Stomach (tissue), 9 donors: Measurements from ENCODE around the gene IRF4. TPM values are rescaled to one million over a fixed set of nuclear protein-coding genes. Genes with fewer than 3 reads are reported as not detected.

Experiments
- DNase-seq, 2 donors: peaks; one replicate each; pipeline versions ENCODE4 v3.0.0 to v3.0.0-alpha.2; 2013 to 2019
- H3K27ac ChIP-seq, 5 donors: fragments of 200-600 bp in 4 of 5; sonication (generic) in 4 of 5; one replicate each; pipeline ENCODE4 v1.5.1; 2013 to 2019; ENCODE audit warnings: mild to moderate bottlenecking in 1 of 5, moderate library complexity in 1 of 5
- H3K27me3 ChIP-seq, 3 donors: fragments of 200-600 bp; sonication (generic); one replicate each; pipeline ENCODE4 v1.5.1; 2017 to 2019; ENCODE audit warnings: mixed run types in 1 of 3
- H3K36me3 ChIP-seq, 4 donors: fragments of 200-600 bp; sonication (generic); 1 replicate in 3 of 4; 2 replicates in 1 of 4; pipeline ENCODE4 v1.5.1; 2016 to 2019
- H3K4me1 ChIP-seq, 4 donors: fragments of 200-600 bp; sonication (generic); one replicate each; pipeline ENCODE4 v1.5.1; 2016 to 2019
- H3K4me3 ChIP-seq, 4 donors: fragments of 200-600 bp; sonication (generic) in 3 of 4; one replicate each; pipeline ENCODE4 v1.5.1; 2016 to 2019; ENCODE audit warnings: mild to moderate bottlenecking in 1 of 4
- H3K9me3 ChIP-seq, 4 donors: fragments of 200-600 bp; sonication (generic); one replicate each; pipeline ENCODE4 v1.5.1; 2016 to 2019
- CTCF ChIP-seq, 7 experiments: fragments of 450-650 bp in 4 of 7; fragments of 200-600 bp in 3 of 7; sonication (generic) in 3 of 7; IDR thresholded peaks; one replicate each; pipeline ENCODE4 v1.5.1; 2016 to 2019; ENCODE audit warnings: antibody characterized with exemption in 7 of 7, control low read depth in 2 of 7, mild to moderate bottlenecking in 1 of 7
- EP300 ChIP-seq: sonication (generic); formaldehyde crosslinking; IDR thresholded peaks from one replicate; pipeline ENCODE4 v1.6.1; 2017; ENCODE audit warnings: antibody characterized with exemption
- POLR2A ChIP-seq, 4 donors: fragments of 450-650 bp; IDR thresholded peaks; one replicate each; pipeline ENCODE4 v1.6.1; 2016; ENCODE audit warnings: antibody characterized with exemption in 4 of 4, control low read depth in 2 of 4, mild to moderate bottlenecking in 1 of 4, moderate library complexity in 1 of 4
- POLR2AphosphoS5 ChIP-seq, 3 donors: sonication (generic); formaldehyde crosslinking; IDR thresholded peaks; one replicate each; pipeline ENCODE4 v1.6.1; 2016; ENCODE audit warnings: antibody characterized with exemption in 3 of 3
- WGBS, 5 donors: extraction: QIAGEN DNeasy Blood & Tissue Kit in 3 of 5; methylation state at CpG; one replicate each; pipeline versions ENCODE4 v1.1.5 to v1.1.7; 2013 to 2018; 5-methylcytosine and 5-hydroxymethylcytosine counted together
- intact Hi-C: fragments of 100-400 bp; cut with DNase I; formaldehyde crosslinking; loops from one replicate; pipeline ENCODE4 v1.15.1; 2023; ENCODE audit warnings: low total_unique reads
- polyA plus RNA-seq, 3 donors: library from polyadenylated mRNA; stranded (reverse); fragments of 200-250 nt; gene quantifications; one replicate each; pipeline ENCODE4 v1.2.3, GENCODE V29; 2013
- total RNA-seq, 5 donors: library from RNA; depleted of rRNA; stranded (reverse); fragments of >200 nt; gene quantifications; one replicate each; pipeline versions ENCODE4 v1.1.0 to v1.2.3, GENCODE V29; 2014 to 2016
- donor health status: healthy with polysubstance abuse.
- donor health status: Bipolar disorder and iron deficiency.
- donor health status: healthy.

The IRF4 gene
- total and polyA plus RNA-seq, 8 donors = 0.48 to 7.0 (median 2.6) TPM; not detected in 1

DNA sequence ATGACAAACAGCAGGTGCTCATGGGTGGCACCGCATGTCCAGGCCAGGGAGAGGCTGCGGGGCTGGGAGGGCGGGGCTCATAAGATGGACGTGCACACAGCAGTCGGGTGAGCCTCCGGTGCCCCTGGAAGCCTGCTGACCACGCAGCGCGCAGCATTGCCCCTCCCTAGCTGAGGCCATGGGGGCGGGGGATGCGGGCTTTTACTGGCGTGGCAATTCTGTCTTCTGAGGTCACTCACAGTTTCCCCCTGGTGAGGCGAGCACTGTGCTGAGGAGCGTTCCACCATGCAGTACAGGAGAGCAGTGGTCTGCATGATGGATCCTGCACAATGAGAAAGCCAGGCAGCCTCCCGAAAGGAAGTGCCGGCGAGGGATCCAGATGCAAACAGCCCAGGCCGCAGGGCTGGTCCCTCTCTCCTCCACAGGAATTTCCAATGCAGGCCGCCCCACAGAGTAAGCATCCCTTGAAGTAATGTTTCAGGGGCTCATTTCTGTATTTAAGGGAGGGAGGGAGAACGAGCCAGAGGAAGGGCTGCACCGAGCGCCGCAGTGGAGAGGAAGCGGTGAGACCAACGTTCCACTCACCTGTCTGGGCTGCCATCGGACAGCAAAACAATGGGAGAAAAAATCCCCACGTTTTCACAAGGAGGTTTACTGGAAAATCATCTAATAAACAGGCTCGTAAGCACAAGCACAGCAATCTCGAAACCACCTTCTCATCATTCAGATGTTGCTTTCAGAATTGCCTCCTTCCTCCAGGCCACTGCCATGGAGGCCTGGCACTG is 56.0 kb downstream of the IRF4 start:
- peak overlapping the region in 2 of 4 donors; percentile 11 to 18 for H3K4me3 ChIP-seq
- intact Hi-C loops = no loop called here
- TF ChIP-seq CTCF (IDR thresholded peaks at IDR 0.05) (no peak), POLR2AphosphoS5 (IDR thresholded peaks at IDR 0.05) (no peak), POLR2A (IDR thresholded peaks at IDR 0.05) (no peak), EP300 (no peak)
- no peaks in the 10 kb centered on the region for H3K9me3 ChIP-seq
- H3K27me3 ChIP-seq = peaks cover 0 to 44% (median 7%) of the 10 kb centered on the region in 3 donors
- no peaks in the 10 kb centered on the region for H3K4me1 ChIP-seq
- H3K27ac ChIP-seq = no peak overlapping the region
- H3K36me3 ChIP-seq = no peaks in the 10 kb centered on the region
- DNase-seq = no peak
- 66 to 78% (median 77%) methylated on average over 20 to 29 of the region's 29 CpGs for WGBS, 5 donors

- Histone ChIP-seq H3K36me3 (no peaks in the 10 kb centered on the region), H3K27me3 (peaks cover 0 to 40% (median 7%) of the 10 kb centered on the region in 3 donors), H3K27ac (no peak overlapping the region), H3K9me3 (no peaks in the 10 kb centered on the region), H3K4me3 (no peak overlapping the region), H3K4me1 (peaks cover 0 to 5% (median 0%) of the 10 kb centered on the region in 4 donors)
- TF ChIP-seq CTCF (IDR thresholded peaks at IDR 0.05) (no peak), POLR2AphosphoS5 (IDR thresholded peaks at IDR 0.05) (no peak), EP300 (no peak), POLR2A (IDR thresholded peaks at IDR 0.05) (no peak)
- WGBS, 5 donors = 82 to 93% (median 90%) methylated on average over 17 to 19 of the region's 19 CpGs
- DNase-seq = no peak
- intact Hi-C loops = no loop called here
Observed at GRCh38 chr6:448296-449056, 56.9 kb downstream of the IRF4 start.

GRCh38 chr6:449057-449430 is 57.5 kb downstream of the IRF4 start:
- Histone ChIP-seq H3K4me1 (peaks cover 0 to 6% (median 0%) of the 10 kb centered on the region in 4 donors), H3K9me3 (no peaks in the 10 kb centered on the region), H3K27ac (no peak overlapping the region), H3K36me3 (no peaks in the 10 kb centered on the region), H3K27me3 (peaks cover 0 to 35% (median 7%) of the 10 kb centered on the region in 3 donors), H3K4me3 (no peak overlapping the region)
- no peak for TF ChIP-seq POLR2A (IDR thresholded peaks at IDR 0.05)
- no peak for TF ChIP-seq POLR2AphosphoS5 (IDR thresholded peaks at IDR 0.05)
- DNase-seq = no peak
- WGBS, 5 donors = 83 to 92% (median 85%) methylated on average over 11 to 12 of the region's 12 CpGs
- intact Hi-C loops = no loop called here

DNA sequence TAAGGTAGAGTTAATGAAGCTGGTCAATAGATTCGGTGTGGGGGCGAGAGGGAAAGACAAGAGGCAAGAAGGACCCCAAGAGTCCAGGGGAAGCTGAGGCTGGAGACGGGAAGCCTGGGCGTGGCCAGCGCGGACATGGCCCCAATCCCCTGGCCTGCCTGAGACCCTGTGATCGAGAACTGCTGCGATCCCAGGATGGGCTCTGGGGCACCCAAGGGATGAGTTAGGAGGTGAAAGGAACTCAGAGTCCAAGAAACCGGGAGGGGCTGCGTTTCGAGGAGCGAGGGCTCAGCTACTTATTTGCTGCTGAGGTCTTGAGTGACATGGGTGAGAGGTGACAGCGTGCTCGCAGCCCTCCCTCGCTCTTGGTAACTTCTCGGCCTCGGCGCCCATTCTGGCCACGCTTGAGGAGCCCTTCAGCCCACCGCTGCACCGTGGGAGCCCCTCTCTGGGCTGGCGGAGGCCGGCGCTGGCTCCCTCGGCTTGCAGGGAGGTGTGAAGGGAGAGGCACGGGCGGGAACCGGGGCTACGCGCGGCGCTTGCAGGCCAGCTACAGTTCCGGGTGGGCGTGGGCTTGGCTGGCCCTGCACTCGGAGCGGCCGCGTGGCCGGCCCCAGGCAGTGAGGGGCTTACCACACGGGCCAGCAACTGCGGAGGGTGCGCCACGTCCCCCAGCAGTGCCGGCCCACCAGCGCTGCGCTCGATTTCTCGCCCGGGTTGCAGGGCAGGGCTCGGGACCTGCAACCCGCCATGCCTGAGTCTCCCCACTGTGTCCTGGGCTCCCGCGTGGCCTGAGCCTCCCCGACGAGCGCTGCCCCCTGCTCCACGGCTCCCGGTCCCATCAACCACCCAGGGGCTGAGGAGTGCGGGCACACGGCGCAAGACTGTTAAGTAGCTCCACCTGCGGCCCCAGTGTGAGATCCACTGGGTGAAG is 58.2 kb downstream of the IRF4 start:
- H3K4me1 ChIP-seq = peaks cover 0 to 6% (median 0%) of the 10 kb centered on the region in 4 donors
- H3K27ac ChIP-seq = no peak overlapping the region
- intact Hi-C loops = no loop called here
- H3K9me3 ChIP-seq = no peaks in the 10 kb centered on the region
- DNase-seq = no peak
- TF ChIP-seq POLR2AphosphoS5 (IDR thresholded peaks at IDR 0.05) (no peak), EP300 (no peak), POLR2A (IDR thresholded peaks at IDR 0.05) (no peak), CTCF (IDR thresholded peaks at IDR 0.05) (no peak)
- peaks cover 0 to 28% (median 7%) of the 10 kb centered on the region in 3 donors for H3K27me3 ChIP-seq
- no peaks in the 10 kb centered on the region for H3K36me3 ChIP-seq
- 91 to 97% (median 94%) methylated on average over 22 to 62 of the region's 62 CpGs for WGBS, 5 donors
- no peak overlapping the region for H3K4me3 ChIP-seq
